Measurements from ENCODE around the gene ATE1.

ATE1 gene

GRCh38 chr10:121862649-121863048 lies 65.2 kb downstream of the ATE1 start:
- Histone ChIP-seq H3K27me3 (ENCODE audit: insufficient read depth, low read depth, severe bottlenecking) (no peaks in the 10 kb centered on the region), H3K4me3 (ENCODE audit: low read depth, low read length) (no peak overlapping the region), H3K36me3 (peaks cover 3% of the 10 kb centered on the region; the same call in 1 of the 2 replicates), H3K9me3 (ENCODE audit: severe bottlenecking) (no peaks in the 10 kb centered on the region), H3K27ac (no peak overlapping the region)
- no peak for DNase-seq
- no peak for TF ChIP-seq CTCF (IDR thresholded peaks at IDR 0.05; ENCODE audit: low read depth, low read length)

- no peak for DNase-seq
- Histone ChIP-seq H3K36me3 (peaks cover 3% of the 10 kb centered on the region; the same call in 1 of the 2 replicates), H3K27me3 (ENCODE audit: insufficient read depth, low read depth, severe bottlenecking) (no peaks in the 10 kb centered on the region), H3K27ac (no peak overlapping the region), H3K4me3 (ENCODE audit: low read depth, low read length) (no peak overlapping the region), H3K9me3 (ENCODE audit: severe bottlenecking) (no peaks in the 10 kb centered on the region)
- no peak for TF ChIP-seq CTCF (IDR thresholded peaks at IDR 0.05; ENCODE audit: low read depth, low read length)
Observed at GRCh38 chr10:121862042-121862441, 65.8 kb downstream of the ATE1 start.

- H3K9me3 ChIP-seq (ENCODE audit: severe bottlenecking) = no peaks in the 10 kb centered on the region
- no peak for DNase-seq
- no peak for TF ChIP-seq CTCF (IDR thresholded peaks at IDR 0.05; ENCODE audit: low read depth, low read length)
- no peak overlapping the region for H3K4me3 ChIP-seq (ENCODE audit: low read depth, low read length)
- H3K36me3 ChIP-seq = peaks cover 9% of the 10 kb centered on the region; the same call in 1 of the 2 replicates
- H3K27ac ChIP-seq = no peak overlapping the region
- no peaks in the 10 kb centered on the region for H3K27me3 ChIP-seq (ENCODE audit: insufficient read depth, low read depth, severe bottlenecking)
Observed at GRCh38 chr10:121860810-121861209, 67.0 kb downstream of the ATE1 start.

- no peaks in the 10 kb centered on the region for H3K27me3 ChIP-seq (ENCODE audit: insufficient read depth, low read depth, severe bottlenecking)
- no peaks in the 10 kb centered on the region for H3K9me3 ChIP-seq (ENCODE audit: severe bottlenecking)
- H3K27ac ChIP-seq = no peak overlapping the region
- no peak for DNase-seq
- no peak overlapping the region for H3K4me3 ChIP-seq (ENCODE audit: low read depth, low read length)
- no peak for TF ChIP-seq CTCF (IDR thresholded peaks at IDR 0.05; ENCODE audit: low read depth, low read length)
- peaks cover 6% of the 10 kb centered on the region; the same call in 1 of the 2 replicates for H3K36me3 ChIP-seq
Observed at GRCh38 chr10:121854809-121855445, 72.9 kb downstream of the ATE1 start.

GRCh38 chr10:121853950-121854349 lies 73.9 kb downstream of the ATE1 start:
- no peak for TF ChIP-seq CTCF (IDR thresholded peaks at IDR 0.05; ENCODE audit: low read depth, low read length)
- H3K4me3 ChIP-seq (ENCODE audit: low read depth, low read length) = no peak overlapping the region
- H3K27ac ChIP-seq = no peak overlapping the region
- no peaks in the 10 kb centered on the region for H3K27me3 ChIP-seq (ENCODE audit: insufficient read depth, low read depth, severe bottlenecking)
- H3K9me3 ChIP-seq (ENCODE audit: severe bottlenecking) = no peaks in the 10 kb centered on the region
- peaks cover 6% of the 10 kb centered on the region; the same call in 1 of the 2 replicates for H3K36me3 ChIP-seq
- DNase-seq = no peak

- Histone ChIP-seq H3K36me3 (peaks cover 12% of the 10 kb centered on the region), H3K27ac (no peak overlapping the region), H3K4me3 (ENCODE audit: low read depth, low read length) (no peak overlapping the region), H3K27me3 (ENCODE audit: insufficient read depth, low read depth, severe bottlenecking) (no peaks in the 10 kb centered on the region), H3K9me3 (ENCODE audit: severe bottlenecking) (no peaks in the 10 kb centered on the region)
- TF ChIP-seq CTCF (IDR thresholded peaks at IDR 0.05; ENCODE audit: low read depth, low read length) = no peak
- no peak for DNase-seq
Observed at GRCh38 chr10:121851786-121852185, 76.0 kb downstream of the ATE1 start.
